Measurements from ENCODE around the gene FYN. TPM values are rescaled to one million over a fixed set of nuclear protein-coding genes. Genes with fewer than 3 reads are reported as not detected.

FYN gene
- polyA plus RNA-seq, 1 donor (not counting 4 experiments of a cell fraction or from before 2014, with no cell fraction given), result 24.7 TPM

GRCh38 chr6:111724039-111724438 is 149.2 kb downstream of the FYN start:
- no peaks in the 10 kb centered on the region for H3K27me3 ChIP-seq (ENCODE audit: control insufficient read depth, extremely low read depth, insufficient read depth, low read length)
- no peaks in the 10 kb centered on the region for H4K20me1 ChIP-seq (ENCODE audit: control insufficient read depth, extremely low read depth, insufficient read depth, low read length)
- H2AFZ ChIP-seq (ENCODE audit: control insufficient read depth, low read length), result no peak overlapping the region
- no peak overlapping the region for H3K4me2 ChIP-seq (ENCODE audit: control insufficient read depth, extremely low read depth, insufficient read depth, low read depth, low read length)
- no peak overlapping the region for H3K9ac ChIP-seq (ENCODE audit: control insufficient read depth, extremely low read depth, insufficient read depth, low read length)
- H3K9me3 ChIP-seq (ENCODE audit: control insufficient read depth, low read depth, low read length), result no peaks in the 10 kb centered on the region
- dilution Hi-C loops (cut with MboI; ENCODE audit: extremely low pct_ligation_motif_present, low sequenced_read_pairs), result loop anchor here (25.0 kb wide), 1 partner anchor 238 kb away; no protein-coding TSS in a partner anchor
- H3K4me1 ChIP-seq (ENCODE audit: control insufficient read depth, extremely low read depth, insufficient read depth, low read length), result peaks cover 4% of the 10 kb centered on the region
- no peak overlapping the region for H3K4me3 ChIP-seq (ENCODE audit: control insufficient read depth in 2 of 3, extremely low read depth in 1 of 3, insufficient read depth in 2 of 3, low read depth in 1 of 3, low read length in 3 of 3)
- no peak for TF ChIP-seq EZH2 (IDR thresholded peaks at IDR 0.05; ENCODE audit: low read length)
- no peak for TF ChIP-seq CTCF (optimal IDR thresholded peaks at IDR 0.05 in 1 of 3, IDR thresholded peaks at IDR 0.05 in 1 of 3, conservative IDR thresholded peaks at IDR 0.05 in 1 of 3; ENCODE audit: extremely low read depth in 1 of 3, insufficient read depth in 2 of 3, low read length in 3 of 3)
- H3K36me3 ChIP-seq (ENCODE audit: control insufficient read depth in 2 of 2, extremely low read depth in 1 of 2, insufficient read depth in 2 of 2, low read length in 2 of 2), result peaks cover 0 to 2% of the 10 kb centered on the region in 2 experiments
- peaks cover 2% of the 10 kb centered on the region for H3K9me1 ChIP-seq (ENCODE audit: control insufficient read depth, extremely low read depth, insufficient read depth, low read length)
- H3K79me2 ChIP-seq (ENCODE audit: control insufficient read depth, insufficient read depth, low read length), result no peaks in the 10 kb centered on the region
- FAIRE-seq (no peak), DNase-seq (ENCODE audit: low read depth, low spot score) (no peak)
- H3K27ac ChIP-seq (ENCODE audit: control insufficient read depth, insufficient read depth, low read length), result no peak overlapping the region

- Histone ChIP-seq H3K9ac (ENCODE audit: control insufficient read depth, extremely low read depth, insufficient read depth, low read length) (no peak overlapping the region), H3K27me3 (ENCODE audit: control insufficient read depth, extremely low read depth, insufficient read depth, low read length) (no peaks in the 10 kb centered on the region), H3K36me3 (ENCODE audit: control insufficient read depth in 2 of 2, extremely low read depth in 1 of 2, insufficient read depth in 2 of 2, low read length in 2 of 2) (peaks cover 0 to 5% of the 10 kb centered on the region in 2 experiments), H3K4me3 (ENCODE audit: control insufficient read depth in 2 of 3, extremely low read depth in 1 of 3, insufficient read depth in 2 of 3, low read depth in 1 of 3, low read length in 3 of 3) (no peak overlapping the region), H4K20me1 (ENCODE audit: control insufficient read depth, extremely low read depth, insufficient read depth, low read length) (no peaks in the 10 kb centered on the region), H3K9me1 (ENCODE audit: control insufficient read depth, extremely low read depth, insufficient read depth, low read length) (peaks cover 2% of the 10 kb centered on the region), H3K4me1 (ENCODE audit: control insufficient read depth, extremely low read depth, insufficient read depth, low read length) (peaks cover 4% of the 10 kb centered on the region), H2AFZ (ENCODE audit: control insufficient read depth, low read length) (no peak overlapping the region), H3K79me2 (ENCODE audit: control insufficient read depth, insufficient read depth, low read length) (no peaks in the 10 kb centered on the region), H3K27ac (ENCODE audit: control insufficient read depth, insufficient read depth, low read length) (no peak overlapping the region), H3K4me2 (ENCODE audit: control insufficient read depth, extremely low read depth, insufficient read depth, low read depth, low read length) (no peak overlapping the region), H3K9me3 (ENCODE audit: control insufficient read depth, low read depth, low read length) (no peaks in the 10 kb centered on the region)
- no peak for DNase-seq (ENCODE audit: low read depth, low spot score)
- no peak for TF ChIP-seq EZH2 (IDR thresholded peaks at IDR 0.05; ENCODE audit: low read length)
- TF ChIP-seq CTCF (optimal IDR thresholded peaks at IDR 0.05 in 1 of 3, IDR thresholded peaks at IDR 0.05 in 1 of 3, conservative IDR thresholded peaks at IDR 0.05 in 1 of 3; ENCODE audit: extremely low read depth in 1 of 3, insufficient read depth in 2 of 3, low read length in 3 of 3), result no peak
- no peak for FAIRE-seq
- dilution Hi-C loops (cut with MboI; ENCODE audit: extremely low pct_ligation_motif_present, low sequenced_read_pairs), result loop anchor here (25.0 kb wide), 1 partner anchor 239 kb away; no protein-coding TSS in a partner anchor
These were observed 149.8 kb downstream of the FYN start for GRCh38 chr6:111723412-111723970.
